ENCODE results near the gene TOX2. TPM values are rescaled to one million over a fixed set of nuclear protein-coding genes. Genes with fewer than 3 reads are reported as not detected.

Gene TOX2
- total RNA-seq, 1 experiment from 2014 or later = 1.7 TPM

- Mint-ChIP-seq H3K9me3 (no peaks in the 10 kb centered on the region), H3K27ac (no peak overlapping the region), H3K4me3 (no peak overlapping the region), H3K36me3 (ENCODE audit: insufficient read depth in 1 of 3, low read depth in 3 of 3) (no peaks in the 10 kb centered on the region), H3K4me1 (peaks cover 12 to 19% of the 10 kb centered on the region in 2 experiments), H3K27me3 (ENCODE audit: low read depth) (peaks cover 3% of the 10 kb centered on the region)
- Histone ChIP-seq H3K23me2 (ENCODE audit: insufficient read length, low read depth, low read length, poor library complexity, severe bottlenecking) (no peaks in the 10 kb centered on the region), H4K91ac (ENCODE audit: insufficient read length, low read depth, low read length) (no peak overlapping the region), H2BK15ac (ENCODE audit: low read depth, low read length) (no peak overlapping the region), H3K18ac (ENCODE audit: insufficient read length, low read depth, low read length) (no peak overlapping the region), H4K5ac (ENCODE audit: insufficient read length, low read depth, low read length) (no peak overlapping the region), H3K9ac (ENCODE audit: extremely low read depth, insufficient read length, low read length) (no peak overlapping the region), H4K8ac (replicated peaks; ENCODE audit: insufficient read length, low read depth, low read length) (no peak overlapping the region), H3K79me1 (ENCODE audit: insufficient read depth, low read depth, low read length, poor library complexity, severe bottlenecking) (no peaks in the 10 kb centered on the region), H3K27me3 (ENCODE audit: insufficient read depth, low read length) (no peaks in the 10 kb centered on the region), H3K14ac (ENCODE audit: insufficient read depth, low read length) (no peak overlapping the region), H2BK20ac (ENCODE audit: low read depth, low read length, poor library complexity, severe bottlenecking) (no peak overlapping the region), H3K23ac (ENCODE audit: insufficient read length, low read depth, low read length) (no peak overlapping the region), H3K79me2 (ENCODE audit: insufficient read depth, low read length) (no peaks in the 10 kb centered on the region), H2BK120ac (ENCODE audit: low read depth, low read length, poor library complexity, severe bottlenecking) (no peak overlapping the region), H2AK5ac (ENCODE audit: insufficient read length, low read length) (no peak overlapping the region), H2AFZ (ENCODE audit: low read length) (no peak overlapping the region), H3K56ac (ENCODE audit: insufficient read length, low read depth, low read length) (no peak overlapping the region), H3K4me2 (ENCODE audit: insufficient read depth, insufficient read length, low read length) (no peak overlapping the region), H3K9me3 (ENCODE audit: control insufficient read depth, low read depth, low read length) (no peaks in the 10 kb centered on the region), H3K4me1 (ENCODE audit: insufficient read depth, low read length) (0 out of 2 replicates have a peak, but pooled peaks cover 3% of the 10 kb centered on the region), H2BK5ac (ENCODE audit: insufficient read length, low read length) (no peak overlapping the region), H3K4ac (ENCODE audit: low read depth, low read length) (no peak overlapping the region), H2BK12ac (ENCODE audit: insufficient read length, low read depth, low read length) (no peak overlapping the region), H3T11ph (ENCODE audit: low read length) (no peak overlapping the region), H4K20me1 (ENCODE audit: control insufficient read depth, insufficient read depth, insufficient read length) (no peaks in the 10 kb centered on the region), H3K27ac (ENCODE audit: insufficient read length, low read depth, low read length) (no peak overlapping the region)
- DNase-seq = no peak
- no CpG with 5 or more reads among the region's 2 CpGs for WGBS (ENCODE audit: extremely low coverage, insufficient read length, low lambda C conversion rate)
- TF ChIP-seq CTCF (conservative IDR thresholded peaks at IDR 0.05) = no peak
Measured at GRCh38 chr20:44030394-44030793, 115.7 kb downstream of the TOX2 start.
